H1 (cell line): ENCODE data around the gene SHOX.

ENCODE experiments used
- ATF3 ChIP-seq: IDR thresholded peaks from 2 replicates; pipeline ENCODE4 v1.6.1; 2011; ENCODE audit warnings: low read depth, mild to moderate bottlenecking, low read length; ENCODE audit not compliant: insufficient read depth
- CBX5 ChIP-seq: fragments of 300-800, 300-1000 bp; sonication (generic); IDR thresholded peaks from 2 replicates; pipeline ENCODE4 v1.7.1; 2016; ENCODE audit warnings: antibody characterized with exemption, low read length, low read depth
- CTCF ChIP-seq, 3 experiments: IDR thresholded peaks; 1 replicate in 2 of 3; 2 replicates in 1 of 3; pipeline versions ENCODE4 v1.5.1 to v1.6.1; 2011; ENCODE audit warnings: low read length in 3 of 3, mild to moderate bottlenecking in 3 of 3, inconsistent platforms in 2 of 3, low read depth in 1 of 3, moderate library complexity in 1 of 3; ENCODE audit not compliant: insufficient read depth in 1 of 3; ENCODE audit errors: control extremely low read depth in 1 of 3
- EZH2 ChIP-seq: fragments of 200-600 bp; sonication (generic); IDR thresholded peaks from 2 replicates; pipeline ENCODE4 v1.7.1; 2012; ENCODE audit warnings: low read depth, mild to moderate bottlenecking, moderate library complexity, low read length, inconsistent platforms; ENCODE audit not compliant: severe bottlenecking
- GABPA ChIP-seq: IDR thresholded peaks from 2 replicates; pipeline ENCODE4 v1.6.1; 2011; ENCODE audit warnings: mild to moderate bottlenecking, low read length, moderate library complexity, borderline replicate concordance; ENCODE audit not compliant: insufficient read depth
- JUN ChIP-seq: IDR thresholded peaks from 2 replicates; pipeline ENCODE4 v1.6.1; 2011; ENCODE audit warnings: low read depth, mild to moderate bottlenecking, improper control_type of control experiment, low read length
- POLR2AphosphoS5 ChIP-seq: IDR thresholded peaks from 2 replicates; pipeline ENCODE4 v1.6.1; 2011; ENCODE audit warnings: low read depth, low read length
- SP2 ChIP-seq: IDR thresholded peaks from 2 replicates; pipeline ENCODE4 v1.6.1; 2012; ENCODE audit warnings: mild to moderate bottlenecking, low read length, inconsistent platforms
- YY1 ChIP-seq: IDR thresholded peaks from 2 replicates; pipeline ENCODE4 v1.6.1; 2011; ENCODE audit warnings: low read depth, mild to moderate bottlenecking, low read length
- ZNF274 ChIP-seq: IDR thresholded peaks from 2 replicates; pipeline ENCODE4 v1.7.0; 2012; ENCODE audit warnings: low read length, borderline replicate concordance; ENCODE audit errors: extremely low read depth

GRCh38 chrX:627995-628394 lies 2.6 kb upstream of the SHOX start:
- TF ChIP-seq CTCF (IDR thresholded peaks at IDR 0.05; ENCODE audit: control extremely low read depth in 1 of 3, insufficient read depth in 1 of 3, low read depth in 1 of 3, low read length in 3 of 3) (no peak), ATF3 (no peak), EZH2 (no peak), JUN (no peak), GABPA (no peak), ZNF274 (no peak), SP2 (no peak), POLR2AphosphoS5 (no peak), CBX5 (no peak), YY1 (no peak)
